GM23248 (cell line): ENCODE measurements around the gene DUSP7.

ENCODE experiments used
- EZH2 ChIP-seq: fragments of 200-600 bp; sonication (generic); IDR thresholded peaks from 2 replicates; pipeline ENCODE4 v1.6.1; 2018; ENCODE audit warnings: antibody characterized with exemption, mild to moderate bottlenecking; ENCODE audit not compliant: insufficient read depth, poor library complexity, severe bottlenecking
- EZH2phosphoT487 ChIP-seq: fragments of 200-600 bp; sonication (generic); IDR thresholded peaks from 2 replicates; pipeline ENCODE4 v1.6.1; 2018; ENCODE audit warnings: antibody characterized with exemption, moderate library complexity, mild to moderate bottlenecking, low read depth; ENCODE audit not compliant: insufficient read depth

GRCh38 chr3:52090131-52090932 lies 34.0 kb upstream of the DUSP7 start:
- TF ChIP-seq EZH2phosphoT487 = no peak
- no peak for TF ChIP-seq EZH2
